Lower lobe of right lung (tissue), 2 donors: ENCODE measurements around the gene CRYGN. TPM values are rescaled to one million over a fixed set of nuclear protein-coding genes. Genes with fewer than 3 reads are reported as not detected.
A peak's percentile ranks its signal among the peaks of the same experiment; 100 is the strongest.

Experiments
- ATAC-seq, 2 donors: fragments of 200-7000 bp; cut with Tn5 transposase; one replicate each; pipeline ENCODE4 v1.9.1; 2020 to 2022; ENCODE audit warnings: mild to moderate bottlenecking in 2 of 2, moderate library complexity in 2 of 2
- DNase-seq: peaks from one replicate; pipeline ENCODE4 v3.0.0-alpha.2; 2020
- H3K27ac ChIP-seq: fragments of 200-600 bp; one replicate; pipeline ENCODE4 v1.8.0; 2022
- H3K27me3 ChIP-seq: fragments of 200-600 bp; one replicate; pipeline ENCODE4 v1.8.0; 2022; ENCODE audit warnings: low read depth
- H3K36me3 ChIP-seq: fragments of 200-600 bp; one replicate; pipeline ENCODE4 v1.8.0; 2022; ENCODE audit warnings: mild to moderate bottlenecking
- H3K4me1 ChIP-seq: fragments of 200-600 bp; one replicate; pipeline ENCODE4 v1.8.0; 2022
- H3K4me3 ChIP-seq: fragments of 200-600 bp; one replicate; pipeline ENCODE4 v1.8.0; 2022; ENCODE audit warnings: mild to moderate bottlenecking
- H3K9me3 ChIP-seq: fragments of 200-600 bp; one replicate; pipeline ENCODE4 v1.8.0; 2022
- intact Hi-C: fragments of 100-400 bp; cut with DNase I; formaldehyde crosslinking; loops from one replicate; pipeline ENCODE4 v1.11.0; 2022
- total RNA-seq: library from RNA; stranded (reverse); fragmentation: NEBNext Ultra II Directional; extraction: Animal tissue kit (Norgen Biotek cat#: 25700); gene quantifications from one replicate; pipeline ENCODE4 v1.2.1, GENCODE V29; 2021
- TF ChIP-seq, protein P1 (sequence below): fragments of 200-600 bp; IDR thresholded peaks from one replicate; pipeline ENCODE4 v1.8.0; 2022; ENCODE audit warnings: antibody characterized with exemption, mild to moderate bottlenecking
- donor health status: DM: no; HTN: yes; CAD: no; lungs with severe emphysema.

Gene CRYGN
- total RNA-seq, 1 donor from 2014 or later, result not detected

DNA sequence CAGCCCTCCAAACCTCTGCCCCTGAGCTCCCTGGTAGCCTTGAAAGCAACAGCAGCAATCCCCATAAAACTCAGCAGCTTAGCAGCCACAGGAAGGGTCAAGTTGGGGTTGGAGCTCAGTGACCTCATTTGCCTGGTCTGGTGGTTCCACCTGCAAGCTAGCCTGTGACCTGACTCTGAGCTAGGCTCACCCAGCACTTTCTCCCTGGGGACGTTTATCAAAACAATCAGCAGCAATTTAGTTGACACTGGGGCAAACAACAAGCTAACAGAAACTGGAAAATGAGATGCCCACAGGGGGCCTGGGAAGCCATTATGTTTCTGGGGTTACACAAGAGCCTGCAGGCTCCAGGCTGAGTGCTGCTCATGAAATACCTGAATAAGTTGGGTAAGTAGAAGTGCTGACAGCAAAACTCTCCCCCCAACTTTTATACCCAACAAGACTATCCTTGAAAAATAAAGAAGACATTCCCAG is 22.4 kb upstream of the CRYGN start:
- Histone ChIP-seq H3K9me3 (peaks cover 7% of the 10 kb centered on the region), H3K36me3 (peaks cover 35% of the 10 kb centered on the region), H3K27me3 (no peaks in the 10 kb centered on the region), H3K27ac (no peak overlapping the region), H3K4me3 (no peak overlapping the region), H3K4me1 (peaks cover 20% of the 10 kb centered on the region)
- ATAC-seq (no peak), DNase-seq (no peak)
- TF ChIP-seq, protein P1, sequence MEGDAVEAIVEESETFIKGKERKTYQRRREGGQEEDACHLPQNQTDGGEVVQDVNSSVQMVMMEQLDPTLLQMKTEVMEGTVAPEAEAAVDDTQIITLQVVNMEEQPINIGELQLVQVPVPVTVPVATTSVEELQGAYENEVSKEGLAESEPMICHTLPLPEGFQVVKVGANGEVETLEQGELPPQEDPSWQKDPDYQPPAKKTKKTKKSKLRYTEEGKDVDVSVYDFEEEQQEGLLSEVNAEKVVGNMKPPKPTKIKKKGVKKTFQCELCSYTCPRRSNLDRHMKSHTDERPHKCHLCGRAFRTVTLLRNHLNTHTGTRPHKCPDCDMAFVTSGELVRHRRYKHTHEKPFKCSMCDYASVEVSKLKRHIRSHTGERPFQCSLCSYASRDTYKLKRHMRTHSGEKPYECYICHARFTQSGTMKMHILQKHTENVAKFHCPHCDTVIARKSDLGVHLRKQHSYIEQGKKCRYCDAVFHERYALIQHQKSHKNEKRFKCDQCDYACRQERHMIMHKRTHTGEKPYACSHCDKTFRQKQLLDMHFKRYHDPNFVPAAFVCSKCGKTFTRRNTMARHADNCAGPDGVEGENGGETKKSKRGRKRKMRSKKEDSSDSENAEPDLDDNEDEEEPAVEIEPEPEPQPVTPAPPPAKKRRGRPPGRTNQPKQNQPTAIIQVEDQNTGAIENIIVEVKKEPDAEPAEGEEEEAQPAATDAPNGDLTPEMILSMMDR, result no peak
- intact Hi-C loops, result no loop called here

GRCh38 chr7:151461942-151462230 is 21.9 kb upstream of the CRYGN start:
- intact Hi-C loops, result no loop called here
- H3K27ac ChIP-seq, result no peak overlapping the region
- H3K4me3 ChIP-seq, result no peak overlapping the region
- peaks cover 20% of the 10 kb centered on the region for H3K4me1 ChIP-seq
- H3K36me3 ChIP-seq, result peaks cover 30% of the 10 kb centered on the region
- ATAC-seq, result no peak
- TF ChIP-seq, protein P1, result no peak
- H3K27me3 ChIP-seq, result no peaks in the 10 kb centered on the region
- H3K9me3 ChIP-seq, result peaks cover 7% of the 10 kb centered on the region
- no peak for DNase-seq

DNA sequence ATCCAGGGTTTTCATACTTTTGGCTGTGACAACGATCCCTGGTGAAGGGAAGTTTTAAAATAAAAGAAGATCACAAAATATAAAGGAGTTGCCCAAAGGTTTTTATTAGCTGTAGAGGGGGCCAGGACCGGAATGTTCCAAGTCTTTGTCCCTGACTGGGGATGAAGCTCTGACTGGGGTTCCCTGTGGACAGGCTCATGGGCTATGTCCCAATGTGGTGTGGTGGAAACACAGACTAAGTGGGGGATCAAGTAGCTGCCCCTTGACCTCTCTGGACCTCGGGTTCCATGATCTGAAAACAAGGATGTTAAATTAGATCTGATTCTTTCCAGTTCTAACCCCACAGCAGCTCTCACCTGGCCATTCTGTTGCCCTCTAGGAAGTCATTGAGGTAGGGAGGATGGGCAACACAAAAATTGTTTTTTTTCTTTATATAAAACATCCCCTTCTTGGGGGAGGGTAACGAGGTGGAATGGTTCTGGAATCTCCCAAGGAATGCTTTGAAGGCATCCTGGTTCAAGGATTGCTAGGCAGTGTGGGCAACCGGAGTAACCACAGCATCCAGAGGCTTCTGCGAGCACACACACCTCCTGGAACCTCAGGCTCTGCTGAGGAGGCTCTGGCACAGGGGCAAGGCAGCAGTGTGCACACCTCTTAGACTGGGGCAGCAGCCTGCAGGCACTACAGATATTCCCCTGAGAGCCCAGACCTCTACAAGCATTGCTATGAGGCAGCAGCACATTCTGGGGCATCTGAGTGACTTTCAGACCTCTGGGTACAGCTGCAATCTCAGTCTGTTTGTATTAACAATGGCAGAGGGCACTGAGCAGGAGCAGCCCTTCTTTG is 21.4 kb upstream of the CRYGN start:
- Histone ChIP-seq H3K27me3 (no peaks in the 10 kb centered on the region), H3K9me3 (peaks cover 7% of the 10 kb centered on the region), H3K36me3 (peaks cover 24% of the 10 kb centered on the region), H3K4me1 (peaks cover 20% of the 10 kb centered on the region), H3K4me3 (no peak overlapping the region), H3K27ac (peak overlapping the region; percentile 73)
- ATAC-seq (no peak), DNase-seq (no peak)
- intact Hi-C loops, result no loop called here
- TF ChIP-seq, protein P1, result no peak

DNA sequence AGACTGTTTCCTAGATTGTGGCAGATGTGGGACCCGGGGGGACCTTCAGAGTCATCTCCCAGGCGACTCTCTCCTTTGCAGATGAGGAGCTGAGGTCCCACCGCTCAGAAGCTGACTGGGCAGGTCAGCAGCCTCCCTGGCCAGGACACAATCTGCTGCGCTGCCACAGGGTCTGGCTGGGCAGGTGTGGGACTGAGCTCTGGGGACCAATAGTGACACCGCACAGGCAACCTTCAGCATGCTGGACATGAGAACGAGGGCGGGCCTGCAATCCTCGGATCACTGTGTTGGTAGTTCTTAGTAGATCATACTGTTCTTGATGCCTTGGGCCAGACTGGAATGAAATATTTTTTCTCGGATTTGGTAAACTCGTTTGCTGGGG is 20.5 kb upstream of the CRYGN start:
- Histone ChIP-seq H3K27me3 (no peaks in the 10 kb centered on the region), H3K4me1 (peaks cover 20% of the 10 kb centered on the region), H3K36me3 (peaks cover 16% of the 10 kb centered on the region), H3K9me3 (peaks cover 7% of the 10 kb centered on the region), H3K4me3 (no peak overlapping the region), H3K27ac (peak overlapping the region; percentile 73)
- intact Hi-C loops, result no loop called here
- ATAC-seq, result peak in 1 of 2 donors; percentile 3
- no peak for DNase-seq
- TF ChIP-seq, protein P1, result peak; percentile 3

DNA sequence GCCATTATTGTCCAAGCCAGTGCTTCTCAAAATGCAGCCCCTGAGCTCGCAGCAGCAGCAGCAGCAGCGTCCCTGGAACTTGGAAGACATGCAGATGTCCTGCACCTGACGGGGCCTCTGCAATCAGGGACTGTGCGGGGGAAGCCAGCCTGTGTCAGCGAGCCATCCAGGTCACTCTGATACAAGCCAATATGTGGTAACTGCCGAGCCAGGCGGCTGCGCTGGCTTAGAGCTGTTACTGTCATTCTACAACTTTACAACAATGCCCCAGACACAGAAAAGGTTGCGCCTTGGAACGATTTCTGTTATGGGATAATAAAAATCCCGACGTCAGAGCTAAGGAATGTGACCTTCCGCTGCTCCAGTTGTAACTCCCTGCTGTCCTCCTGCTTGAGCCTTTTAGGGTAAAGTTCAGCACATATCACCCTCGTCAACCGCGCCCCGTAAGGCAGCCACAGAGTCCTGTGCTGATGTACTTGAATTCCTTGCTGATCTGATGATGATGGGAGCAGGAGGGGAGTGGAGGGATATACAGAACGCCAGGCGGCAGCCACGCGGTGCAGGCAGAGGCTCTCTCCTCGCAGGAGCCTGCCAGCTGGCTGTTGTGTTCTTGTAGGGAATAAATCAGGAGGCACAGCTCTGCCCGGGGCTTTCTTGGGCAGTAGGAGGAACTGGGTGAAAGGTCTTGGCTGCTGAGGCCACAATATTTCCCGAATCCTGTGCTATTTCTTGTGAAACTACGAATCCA is 20.0 kb upstream of the CRYGN start:
- Histone ChIP-seq H3K9me3 (peaks cover 7% of the 10 kb centered on the region), H3K4me3 (peak overlapping the region; percentile 23), H3K4me1 (peaks cover 20% of the 10 kb centered on the region), H3K27ac (peak overlapping the region; percentile 73), H3K27me3 (no peaks in the 10 kb centered on the region), H3K36me3 (peaks cover 10% of the 10 kb centered on the region)
- peak; percentile 72 for DNase-seq
- TF ChIP-seq, protein P1, result peak; percentile 32
- peak; percentile 85 to 89 for ATAC-seq
- intact Hi-C loops, result no loop called here
